Measurements from ENCODE around the gene TMEM117.
"Not testable (repeated sequence)": the region's sequence is repeated elsewhere in the genome, so short reads cannot be mapped to it uniquely, and the experiment has no call there.

TMEM117 gene

DNA sequence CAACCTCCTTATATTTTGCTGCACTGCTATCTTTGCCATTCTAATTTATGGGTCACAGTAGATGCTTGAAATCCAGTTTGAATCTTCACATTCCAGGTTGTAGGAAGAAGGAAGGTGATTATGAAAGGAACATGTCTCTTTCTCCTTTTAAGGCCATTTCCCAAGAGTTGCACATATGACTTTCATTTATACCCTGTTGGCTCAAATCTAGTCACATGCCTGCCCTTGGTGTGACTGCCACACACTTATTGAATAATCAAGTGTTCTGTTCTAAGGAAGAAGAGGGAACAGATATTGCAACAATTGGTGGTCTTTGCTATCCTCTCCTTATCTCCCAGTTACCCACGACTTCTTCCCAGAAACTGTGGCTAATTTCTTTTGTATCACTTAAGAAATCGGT is 404.3 kb downstream of the TMEM117 start:
- DNase-seq: no peak

DNA sequence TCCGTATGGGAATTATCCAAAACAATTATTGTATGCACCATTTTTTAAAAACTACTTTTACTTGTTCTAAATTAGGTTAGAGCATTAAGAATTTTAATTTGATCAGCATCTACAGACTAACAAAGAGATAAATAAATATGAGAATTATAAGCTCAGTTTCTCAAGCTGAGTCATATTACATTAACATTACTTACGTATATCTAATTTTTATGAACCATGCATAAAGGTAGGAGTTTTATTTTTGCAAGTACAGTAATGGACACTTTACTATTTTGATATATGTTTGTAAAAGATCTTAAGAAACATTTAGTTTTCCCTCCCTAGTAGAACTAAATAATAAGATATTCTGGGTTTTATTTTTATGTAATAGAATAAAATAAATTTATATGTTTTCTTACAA is 410.1 kb downstream of the TMEM117 start:
- no peak for DNase-seq

DNA sequence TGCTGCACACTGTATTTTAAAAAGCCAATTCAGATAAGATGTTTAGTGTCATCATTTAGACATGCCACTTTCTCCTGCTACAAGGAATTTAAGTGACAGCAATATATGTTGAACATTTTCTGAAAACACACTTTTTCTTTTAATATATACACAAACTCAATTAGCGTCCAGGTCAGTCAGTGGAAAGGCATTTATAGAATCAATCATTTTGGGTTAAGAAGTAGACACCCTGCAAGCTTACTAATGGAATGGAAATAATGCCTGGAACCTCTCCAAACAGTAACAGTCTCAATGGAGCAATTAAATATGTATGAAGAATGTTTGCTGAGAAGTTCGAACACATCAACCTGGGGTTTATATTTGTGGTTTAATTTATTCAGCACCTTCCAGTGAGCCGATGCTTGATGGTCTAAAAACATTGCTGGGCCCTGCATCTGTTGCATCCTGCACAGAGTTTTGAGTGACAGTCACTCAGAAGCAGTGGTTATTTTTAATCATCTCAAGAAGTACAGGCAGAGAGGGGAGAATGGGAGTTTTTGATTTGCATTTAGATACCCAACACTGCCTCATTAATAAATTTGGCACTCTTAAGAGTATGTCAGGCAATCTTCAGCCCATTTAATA is 410.7 kb downstream of the TMEM117 start:
- DNase-seq: no peak

DNA sequence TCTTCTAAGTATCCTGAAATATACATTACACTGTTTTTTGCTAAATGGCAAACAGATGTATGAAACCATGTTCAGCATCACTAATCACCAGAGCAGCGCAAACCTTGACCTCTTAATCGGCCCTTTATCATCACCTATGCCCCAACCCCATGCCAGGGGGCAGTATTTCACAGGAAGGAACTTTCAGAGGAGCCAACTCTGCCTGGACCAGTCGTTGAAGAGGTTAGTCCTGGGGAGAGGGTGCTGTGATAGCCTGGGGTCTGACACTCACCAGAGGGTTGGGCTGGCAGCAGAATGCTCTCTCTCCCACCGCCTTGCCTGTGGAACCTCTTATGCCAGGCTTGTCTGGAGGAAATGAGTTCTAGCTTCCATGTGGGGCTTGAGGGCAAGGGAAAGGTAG is 411.7 kb downstream of the TMEM117 start:
- no peak for DNase-seq

DNA sequence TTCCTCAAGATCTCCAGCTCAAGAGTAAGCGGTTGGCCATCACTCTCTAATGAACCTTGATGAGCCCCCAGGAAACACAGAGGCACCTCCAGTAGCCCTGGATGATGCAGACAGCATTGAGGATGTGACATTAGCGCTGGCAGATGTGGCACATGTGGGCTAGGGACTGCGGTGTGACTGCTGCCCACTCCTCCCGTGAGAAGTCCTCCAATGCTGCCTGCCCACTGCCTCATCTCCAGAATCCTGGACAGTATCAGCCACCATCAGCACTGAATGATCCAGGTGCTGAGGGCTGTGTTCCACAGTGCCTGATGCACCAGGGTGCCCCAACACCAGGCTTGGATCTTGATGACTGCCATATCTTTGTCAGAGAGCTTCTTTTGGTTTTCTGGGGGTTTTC is 412.6 kb downstream of the TMEM117 start:
- no peak for DNase-seq

DNA sequence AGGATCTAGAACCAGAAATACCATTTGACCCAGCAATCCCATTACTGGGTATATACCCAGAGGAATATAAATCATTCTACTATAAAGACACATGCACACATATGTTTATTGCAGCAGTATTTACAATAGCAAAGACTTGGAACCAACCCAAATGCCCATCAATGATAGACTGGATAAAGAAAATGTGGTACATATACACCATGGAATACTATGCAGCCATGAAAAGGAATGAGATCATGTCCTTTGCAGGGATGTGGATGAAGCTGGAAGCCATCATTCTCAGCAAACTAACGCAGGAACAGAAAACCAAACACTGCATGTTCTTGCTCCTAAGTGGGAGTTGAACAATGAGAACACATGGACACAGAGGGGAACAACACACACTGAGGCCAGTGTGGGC is 414.6 kb downstream of the TMEM117 start:
- DNase-seq: not testable (repeated sequence)

DNA sequence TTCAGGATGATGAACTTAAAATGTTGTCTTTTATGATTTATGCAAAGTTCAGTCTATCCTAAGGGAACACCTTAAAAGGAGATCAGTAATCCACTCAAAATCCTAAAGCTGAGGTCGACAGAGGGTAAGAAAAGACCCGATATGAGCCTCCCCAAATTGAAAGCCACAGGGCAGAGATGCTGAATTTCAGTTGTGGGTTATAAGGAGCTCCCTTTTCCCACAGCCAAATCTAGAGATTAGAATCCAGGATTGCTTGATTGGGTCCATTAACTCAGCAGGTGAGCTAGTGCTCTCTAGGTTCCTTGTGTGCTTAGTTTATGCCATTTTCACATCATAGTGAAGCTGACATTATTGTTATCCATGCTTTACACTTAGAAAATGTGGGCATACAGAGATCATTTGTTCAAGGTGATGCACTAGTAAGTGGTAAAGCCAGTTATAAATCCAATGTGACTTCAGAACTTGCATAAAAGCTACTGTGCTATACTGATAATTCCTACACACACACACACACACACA is 417.5 kb downstream of the TMEM117 start:
- no peak for DNase-seq

DNA sequence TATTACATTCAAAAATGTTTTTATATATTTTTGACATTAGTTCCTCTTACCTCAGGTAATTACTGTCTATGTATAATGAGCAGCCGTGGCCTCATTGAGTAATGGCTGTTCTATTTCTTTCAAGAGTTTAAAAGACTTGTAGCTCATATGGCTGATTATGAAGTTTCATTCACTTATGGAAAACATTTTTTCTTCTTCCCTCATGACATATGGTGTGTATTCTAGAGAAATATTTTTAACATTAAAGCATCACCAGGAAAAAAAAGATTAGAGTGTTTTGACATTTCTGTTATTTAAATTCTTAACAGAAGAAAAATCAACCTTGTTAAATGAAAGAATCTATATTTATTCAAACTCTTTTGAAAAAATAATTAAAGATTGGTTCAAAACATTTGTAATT is 422.4 kb downstream of the TMEM117 start:
- DNase-seq: no peak

DNA sequence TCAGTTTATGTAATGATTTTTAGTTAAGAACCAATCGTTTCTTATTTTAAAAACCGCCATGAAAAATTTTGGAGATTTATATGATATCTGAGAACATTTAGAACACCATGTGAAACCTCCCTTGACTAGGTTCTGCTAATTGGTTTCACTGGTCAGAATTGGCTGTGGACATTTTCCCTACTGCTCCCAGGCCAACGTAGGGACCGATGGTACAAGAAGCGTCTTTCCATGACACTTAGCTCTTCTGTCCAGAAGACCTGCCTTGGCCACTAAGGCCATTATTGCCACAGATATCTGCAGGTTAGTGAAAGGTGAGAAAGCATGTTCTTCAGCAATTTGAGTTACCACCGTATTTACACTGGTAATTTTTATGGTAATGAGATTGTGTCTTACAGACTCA is 424.0 kb downstream of the TMEM117 start:
- no peak for DNase-seq

DNA sequence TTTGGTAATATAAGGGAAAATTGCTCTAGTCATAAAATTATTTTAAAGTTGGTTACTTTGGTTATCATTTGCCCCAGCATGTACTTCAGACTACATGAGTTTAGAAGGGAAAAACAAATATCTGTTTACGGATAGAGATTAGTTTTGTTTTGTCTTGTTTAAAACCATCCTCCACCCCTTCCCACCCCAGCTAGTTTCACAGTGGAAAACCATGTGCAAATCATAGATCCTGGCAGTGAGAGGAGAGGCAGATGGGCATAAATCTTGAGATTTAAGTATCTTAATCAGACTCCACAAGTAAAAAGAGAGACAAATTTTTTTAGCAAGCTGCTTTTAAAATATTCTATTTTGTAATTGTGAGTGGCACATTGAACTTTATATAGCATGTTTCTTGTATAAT is 424.7 kb downstream of the TMEM117 start:
- no peak for DNase-seq

DNA sequence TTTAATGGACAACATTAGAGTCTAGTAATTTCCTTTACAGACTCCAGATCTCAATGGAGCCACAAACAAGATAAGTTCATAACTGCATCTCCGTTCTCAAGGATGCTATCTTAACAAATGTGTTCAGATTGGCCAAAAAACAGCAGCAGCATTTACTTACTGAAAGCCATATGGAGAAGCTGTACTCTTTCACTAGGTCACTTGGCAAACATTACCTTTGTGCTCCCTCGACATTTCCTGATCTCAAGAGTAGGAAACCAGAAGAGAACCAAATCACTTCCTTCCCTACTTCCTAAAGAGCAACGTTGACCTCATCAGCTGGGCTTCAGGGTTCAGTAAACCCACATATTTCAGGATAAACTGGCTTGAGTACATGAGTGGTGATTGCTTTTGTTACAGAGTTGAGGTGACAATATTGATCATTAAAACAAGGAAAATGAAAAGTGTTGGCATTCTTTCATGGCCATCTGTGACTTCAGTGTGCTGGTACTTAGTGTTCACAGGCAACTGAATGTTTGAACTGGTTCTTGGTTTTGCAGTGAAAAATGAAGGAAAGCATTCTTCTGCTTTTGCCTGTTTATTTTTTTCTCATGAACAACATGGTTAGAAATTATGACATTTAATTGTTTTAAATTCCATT is 449.6 kb downstream of the TMEM117 start:
- no peak for DNase-seq

DNA sequence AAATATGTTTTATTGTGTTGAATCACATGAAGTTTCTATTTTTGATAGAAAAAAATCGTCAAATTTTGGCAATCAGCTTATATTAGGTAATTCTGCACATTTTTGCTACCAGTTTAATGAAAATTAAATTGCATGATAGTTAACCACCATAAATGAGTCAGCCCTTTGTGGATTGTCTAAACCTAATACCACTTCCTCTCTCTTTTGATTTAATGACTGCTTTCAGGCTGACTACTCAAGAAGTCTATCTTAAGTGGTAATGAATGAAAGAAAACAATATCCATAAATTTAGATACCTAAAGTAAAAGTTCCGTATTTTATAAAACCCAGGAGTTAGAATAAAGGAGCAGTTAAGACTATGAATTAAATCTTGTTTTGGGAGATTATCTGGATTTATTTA is 450.5 kb downstream of the TMEM117 start:
- DNase-seq: no peak

DNA sequence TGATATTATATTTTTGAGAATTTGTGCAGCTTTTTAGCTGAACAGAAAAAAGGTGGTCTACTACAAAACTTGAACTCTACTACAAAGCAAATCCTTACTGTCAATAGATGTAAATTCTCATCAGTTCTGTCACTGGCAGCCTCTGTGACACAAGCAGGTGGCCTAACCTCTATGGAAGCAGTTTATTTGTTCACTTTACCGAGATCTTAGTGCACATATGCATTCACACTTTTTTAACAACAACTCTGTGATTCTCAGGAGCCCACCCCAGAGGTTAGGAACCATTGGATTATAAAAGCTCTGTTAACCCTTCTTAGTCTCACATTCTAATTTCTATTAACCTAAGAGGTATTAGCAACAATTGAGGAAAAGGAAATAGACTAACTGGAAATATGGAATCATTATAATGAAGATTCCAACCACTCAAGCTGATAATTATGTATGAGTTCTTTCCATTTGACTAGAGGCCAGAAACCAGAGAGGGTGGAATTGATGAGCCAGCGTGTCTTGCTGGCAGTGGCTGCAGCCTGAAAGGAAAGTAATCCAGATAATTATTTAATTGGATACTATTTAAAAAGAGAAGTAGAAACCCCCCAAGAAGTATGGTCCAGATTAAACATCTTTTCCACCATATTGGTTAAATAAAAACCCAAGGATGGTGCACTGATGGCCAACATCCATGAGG is 451.1 kb downstream of the TMEM117 start:
- no peak for DNase-seq

DNA sequence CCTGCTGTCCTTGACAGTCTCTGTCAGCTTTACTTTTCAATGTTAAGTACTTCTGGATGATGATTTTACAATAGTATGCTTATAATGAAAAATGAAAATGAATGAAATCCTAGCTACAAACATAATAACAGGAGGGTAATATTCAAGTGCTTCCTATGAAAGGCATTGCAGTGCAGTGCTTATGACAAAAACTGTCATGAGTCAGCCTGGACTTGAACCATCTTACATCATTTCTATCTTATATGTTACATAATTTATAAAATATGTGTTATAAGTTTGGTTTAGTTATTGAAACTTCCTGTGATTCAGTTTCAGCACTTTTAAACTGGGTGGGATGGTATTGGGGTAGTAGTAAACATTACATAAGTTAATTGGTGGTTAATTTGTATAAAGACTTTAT is 451.7 kb downstream of the TMEM117 start:
- DNase-seq: no peak

DNA sequence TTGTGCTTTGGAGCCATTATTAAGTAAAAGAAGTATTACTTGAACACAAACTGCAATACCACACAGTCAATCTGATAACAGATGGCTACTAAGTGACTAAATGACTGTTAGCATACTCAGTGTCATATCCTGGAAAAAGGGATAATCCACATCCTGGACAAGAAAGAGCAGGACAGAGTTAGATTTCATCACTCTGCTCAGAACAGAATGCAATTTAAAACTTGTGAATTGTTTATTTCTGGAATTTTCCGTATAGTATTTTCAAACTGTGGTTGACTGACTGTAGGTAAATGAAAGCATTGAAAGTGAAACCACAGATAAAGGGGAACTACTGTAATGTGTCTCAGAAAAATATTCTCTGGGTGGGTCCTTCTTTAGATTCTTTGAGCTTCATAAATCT is 458.8 kb downstream of the TMEM117 start:
- DNase-seq: no peak

DNA sequence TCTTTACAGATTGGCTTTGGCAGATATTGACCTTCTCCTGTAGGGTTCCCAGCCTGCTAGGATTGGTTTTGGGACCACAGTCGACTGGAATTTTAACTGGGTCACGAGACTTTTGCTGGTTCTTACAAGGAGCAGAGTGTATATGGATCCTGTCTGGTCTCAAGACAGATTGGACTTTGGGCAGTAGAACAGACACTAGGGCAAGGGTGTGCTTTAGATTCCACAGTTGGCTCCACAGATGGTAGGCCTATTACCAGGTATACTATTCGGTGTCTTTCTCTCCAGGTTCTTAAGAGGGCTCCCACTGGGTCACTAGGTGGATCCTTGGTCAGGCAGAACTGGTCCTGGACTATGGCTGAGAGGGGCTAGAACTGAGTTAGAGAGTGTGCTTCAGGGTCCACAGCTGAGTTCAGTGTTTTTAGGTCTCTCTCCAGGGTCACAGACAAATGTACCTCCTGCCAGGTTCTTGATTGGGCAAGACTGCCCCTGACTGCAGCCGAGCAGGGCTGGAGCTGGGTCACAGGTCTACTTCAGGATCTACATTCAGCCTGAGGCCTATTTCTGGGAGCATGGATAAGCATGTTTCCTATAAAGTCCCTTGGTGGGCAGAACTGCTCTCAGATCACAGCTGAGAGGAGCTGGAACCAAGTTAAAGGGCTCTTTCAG is 460.2 kb downstream of the TMEM117 start:
- no peak for DNase-seq

DNA sequence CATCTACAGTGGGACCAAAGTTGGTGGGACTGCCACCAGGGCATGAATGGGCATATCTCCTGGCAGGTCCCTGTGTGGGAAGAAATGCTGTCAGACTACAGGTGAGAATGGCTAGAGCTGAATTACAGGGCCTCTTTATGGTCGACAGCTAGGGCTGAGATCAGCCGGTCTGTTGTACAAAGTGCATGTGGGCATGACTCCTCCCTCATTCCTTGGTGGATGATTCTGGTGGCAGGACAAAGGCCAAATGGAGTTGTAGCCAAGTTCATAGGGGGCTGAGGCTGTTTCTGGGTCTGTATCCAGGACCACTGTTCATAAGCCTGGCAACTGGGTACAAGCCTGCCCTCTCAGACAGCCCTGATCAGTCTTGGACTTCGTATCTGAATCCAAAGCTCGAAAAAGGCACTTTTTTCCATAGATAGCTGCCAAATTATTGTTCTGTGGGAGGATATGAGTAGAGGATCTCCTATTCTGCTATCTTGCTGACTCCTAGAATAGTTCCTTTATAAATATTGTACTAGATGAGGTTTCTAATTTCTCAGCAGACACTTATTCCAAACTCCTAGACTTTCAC is 460.8 kb downstream of the TMEM117 start:
- DNase-seq: no peak

DNA sequence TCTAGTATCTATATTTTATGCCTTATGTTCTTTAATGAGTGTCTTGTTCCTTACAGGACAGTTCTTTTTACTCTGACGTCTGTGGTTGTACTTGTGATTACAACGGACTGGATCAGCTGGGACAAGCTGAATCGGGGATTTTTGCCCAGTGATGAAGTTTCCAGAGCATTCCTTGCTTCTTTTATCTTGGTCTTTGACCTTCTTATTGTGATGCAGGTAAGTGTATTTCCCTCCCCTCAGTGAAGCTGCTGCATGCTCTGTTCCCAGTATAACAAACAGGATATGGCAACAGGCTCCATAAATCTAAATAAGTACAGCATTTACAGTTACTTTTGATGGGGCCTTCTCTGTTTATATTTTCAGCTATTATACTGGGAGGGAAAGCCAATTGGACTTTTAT is 463.6 kb downstream of the TMEM117 start:
- no peak for DNase-seq

DNA sequence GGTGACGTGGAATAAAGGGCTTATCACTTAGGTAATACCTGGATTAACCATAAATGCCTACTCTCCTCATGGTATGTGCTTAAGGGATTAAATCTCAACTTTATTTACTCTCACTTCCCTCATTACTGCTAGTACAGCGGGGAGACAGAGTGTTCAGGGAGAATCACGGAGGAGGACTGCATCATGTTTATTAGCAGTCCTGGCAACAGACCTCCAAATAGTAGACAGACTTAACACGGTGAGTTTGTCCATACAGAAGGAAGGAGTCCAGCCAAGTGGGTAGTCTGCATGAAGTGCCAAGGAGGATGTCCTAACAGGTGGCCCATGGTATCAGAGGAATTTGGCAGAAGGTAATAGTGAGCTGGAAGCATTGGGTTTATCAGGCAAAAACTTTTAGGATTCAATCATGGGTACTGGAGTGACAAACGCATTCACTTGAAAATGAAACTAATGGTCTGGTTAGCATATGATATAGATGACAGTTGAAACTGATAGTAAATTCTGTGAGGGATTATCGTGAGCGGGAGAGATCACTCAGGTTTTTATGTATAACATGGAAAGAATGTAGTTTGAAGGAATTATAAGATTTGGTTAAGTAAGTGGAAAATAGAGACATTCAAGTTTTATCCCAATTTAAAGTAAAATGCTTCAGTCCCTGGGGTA is 471.8 kb downstream of the TMEM117 start:
- no peak for DNase-seq

DNA sequence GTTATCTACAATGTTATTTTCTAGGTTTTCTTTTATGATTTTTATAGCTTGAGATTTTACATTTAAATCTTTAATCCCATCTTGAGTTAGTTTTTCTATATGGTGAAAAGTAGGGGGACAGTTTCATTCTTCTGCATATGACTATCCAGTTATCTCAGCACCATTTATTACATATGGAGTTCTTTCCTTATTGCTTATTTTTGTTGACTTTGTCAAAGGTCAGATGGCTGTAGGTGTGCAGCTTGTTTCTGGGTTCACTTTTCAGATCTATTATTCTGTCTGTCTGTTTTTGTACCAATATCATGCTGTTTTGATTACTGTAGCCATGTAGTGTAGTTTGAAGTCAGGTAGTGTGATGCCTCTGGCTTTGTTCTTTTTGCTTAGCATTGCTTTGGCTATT is 477.3 kb downstream of the TMEM117 start:
- DNase-seq: no peak

DNA sequence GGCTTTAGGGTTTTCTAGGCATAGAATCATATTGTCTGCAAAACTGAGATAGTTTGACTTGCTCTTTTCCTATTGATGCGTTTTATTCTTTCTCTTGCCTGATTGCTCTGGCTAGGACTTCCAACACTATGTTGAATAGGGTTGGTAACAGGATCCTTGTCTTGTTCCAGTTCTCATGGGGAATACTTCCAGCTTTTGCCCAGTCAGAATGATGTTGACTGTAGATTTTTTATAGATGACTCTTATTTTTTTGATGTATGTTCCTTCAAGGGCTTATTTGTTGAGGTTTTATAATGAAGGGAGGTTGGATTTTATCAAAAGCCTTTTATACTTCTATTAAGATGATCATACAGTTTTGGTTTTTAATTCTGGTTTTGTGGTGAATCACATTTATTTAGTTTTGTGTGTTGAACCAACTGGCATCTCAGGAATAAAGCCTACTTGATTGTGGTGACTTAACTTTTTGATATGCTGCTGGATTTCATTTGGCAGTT is 478.2 kb downstream of the TMEM117 start:
- DNase-seq: no peak

DNA sequence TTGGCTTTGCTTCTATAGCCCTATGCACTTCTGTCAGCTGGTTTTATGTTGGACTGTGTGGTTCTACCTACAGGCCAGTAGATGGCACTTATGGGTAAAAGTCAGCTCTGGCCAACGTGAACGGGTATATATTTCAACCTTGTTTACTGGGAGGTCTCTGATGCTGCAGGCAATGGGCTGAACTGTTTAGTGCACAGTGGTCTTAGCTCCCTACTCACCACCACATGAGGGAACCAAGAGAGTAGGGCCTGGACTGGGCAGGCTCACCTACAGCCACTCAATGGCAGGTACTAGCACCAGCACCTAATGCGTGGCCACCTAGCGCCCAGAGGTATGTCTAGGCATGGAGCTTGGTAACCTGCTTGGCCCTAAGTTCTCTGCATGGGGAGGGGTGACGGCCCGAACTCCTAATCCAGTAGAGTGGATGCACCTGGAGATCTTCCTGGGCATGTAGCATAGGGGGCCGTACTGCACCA is 481.8 kb downstream of the TMEM117 start:
- no peak for DNase-seq

DNA sequence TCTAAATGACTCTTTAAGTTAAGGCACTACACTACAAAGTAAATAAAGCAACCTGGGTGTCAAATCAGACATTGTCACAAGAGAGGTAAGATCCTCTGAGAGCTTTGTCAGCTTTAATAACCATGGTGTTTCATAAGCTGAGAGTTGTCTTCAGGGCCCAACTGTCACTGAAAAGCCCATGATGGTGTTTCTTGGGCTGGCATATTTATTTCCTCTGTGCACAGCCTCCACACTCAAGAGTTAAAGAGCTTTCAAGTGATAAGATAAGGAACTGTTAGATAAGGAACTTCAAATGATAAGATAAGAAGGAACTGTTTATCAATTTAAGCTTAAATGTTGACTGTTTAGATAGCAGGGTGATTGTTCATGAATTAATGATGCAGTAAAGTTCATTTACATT is 495.4 kb downstream of the TMEM117 start:
- no peak for DNase-seq

Data from activated effector memory CD4-positive, alpha-beta T cell treated with Interleukin-2 at 50 U/mL for 16 hours (primary cell).